HG03457 (cell line): ENCODE results near the gene ITCH.

Experiments
- ATAC-seq: cut with Tn5 transposase; IDR thresholded peaks from one replicate; pipeline ENCODE4 v1.9.1; 2021; ENCODE audit warnings: moderate number of reproducible peaks; ENCODE audit not compliant: unreplicated experiment

ITCH gene

DNA sequence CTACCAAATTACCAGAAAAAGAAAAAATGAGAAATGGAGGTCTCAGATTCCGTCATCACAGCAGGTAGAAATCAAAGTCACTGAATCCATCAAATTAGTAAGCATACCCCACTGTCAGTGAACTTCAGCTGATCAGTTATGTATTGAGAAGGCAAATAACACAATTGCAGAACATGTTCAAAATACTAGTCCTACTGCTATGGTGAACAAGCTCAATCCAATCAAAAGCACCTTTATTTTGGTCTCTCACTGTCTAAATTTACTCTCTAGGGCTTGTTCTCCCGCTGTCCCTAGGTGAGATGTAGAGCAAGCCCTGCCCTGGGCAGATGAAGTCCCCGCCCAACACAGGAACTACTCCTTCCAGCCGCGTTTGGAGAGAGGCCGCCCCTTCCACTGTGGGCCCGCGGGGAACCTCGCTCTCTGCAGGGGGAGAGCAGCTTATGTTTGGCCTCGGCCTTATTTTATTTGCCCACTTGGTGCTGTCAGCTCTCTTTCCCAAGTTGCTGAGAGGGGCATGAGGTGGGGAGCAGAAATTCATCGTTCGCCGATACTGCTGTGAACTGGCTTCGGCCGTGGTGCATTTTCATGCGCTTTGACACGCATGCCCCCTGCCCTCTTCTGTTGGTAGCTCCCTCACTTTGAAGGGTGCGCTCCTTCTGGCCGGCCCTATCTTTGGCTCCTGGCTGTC is 181.2 kb downstream of the ITCH start:
- ATAC-seq: no peak

DNA sequence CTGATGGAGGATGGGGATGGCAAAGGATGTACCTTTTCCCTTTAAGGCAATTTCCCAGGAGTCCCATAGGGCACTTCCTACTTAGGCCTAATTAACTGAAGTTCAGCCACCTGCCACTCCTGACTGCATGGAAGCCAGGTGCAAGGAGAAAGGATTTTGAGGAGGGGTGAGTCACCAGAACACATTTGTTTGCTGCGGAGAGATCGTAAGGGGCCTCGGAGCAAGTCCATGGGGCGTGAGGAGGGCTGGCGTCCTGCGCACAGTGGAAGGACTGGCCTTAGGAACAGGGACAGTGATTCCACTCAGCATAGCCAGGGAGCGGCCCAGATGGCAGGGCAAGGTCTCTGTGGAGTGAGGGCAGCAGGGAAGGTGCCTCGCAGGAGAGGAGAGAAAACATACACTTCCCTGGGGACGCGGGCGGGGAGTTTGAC is 183.7 kb downstream of the ITCH start:
- no peak for ATAC-seq

DNA sequence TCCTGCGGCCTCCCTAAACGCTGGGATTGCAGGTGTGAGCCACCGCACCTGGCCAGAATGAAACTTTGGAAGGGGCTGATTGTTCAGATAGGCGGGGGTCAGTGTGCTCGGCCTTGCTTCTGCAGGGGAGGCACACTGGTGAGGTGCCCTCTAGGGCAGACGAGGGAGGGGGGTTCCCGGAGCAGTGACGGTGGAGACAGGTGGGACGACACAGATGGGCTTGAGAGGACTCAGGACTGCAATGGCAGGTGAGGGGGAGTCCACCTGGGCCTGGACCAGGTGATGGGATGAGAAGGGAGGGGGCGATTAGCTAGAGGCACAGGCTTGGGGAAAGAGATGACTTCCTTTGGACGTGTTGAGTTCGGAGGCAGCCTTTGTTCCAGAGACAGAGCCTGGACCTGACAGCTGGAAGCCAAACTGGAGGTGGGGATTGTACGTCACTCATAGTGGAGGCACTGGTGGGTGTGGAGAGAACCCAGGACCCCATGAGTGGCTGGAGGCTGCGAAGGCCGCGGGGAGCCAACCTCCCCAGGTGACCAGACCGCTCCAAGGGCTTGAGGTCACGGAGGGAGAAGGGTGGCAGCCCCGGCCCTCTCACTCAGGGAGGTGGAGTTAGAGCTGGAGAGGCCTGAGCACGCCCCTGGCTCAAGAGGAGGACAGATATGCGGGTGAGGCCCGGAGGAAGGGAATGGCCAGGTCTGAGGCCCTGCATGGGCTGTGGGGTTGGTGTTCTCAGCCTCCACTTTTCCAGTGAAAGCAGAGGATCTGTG is 185.0 kb downstream of the ITCH start:
- no peak for ATAC-seq

DNA sequence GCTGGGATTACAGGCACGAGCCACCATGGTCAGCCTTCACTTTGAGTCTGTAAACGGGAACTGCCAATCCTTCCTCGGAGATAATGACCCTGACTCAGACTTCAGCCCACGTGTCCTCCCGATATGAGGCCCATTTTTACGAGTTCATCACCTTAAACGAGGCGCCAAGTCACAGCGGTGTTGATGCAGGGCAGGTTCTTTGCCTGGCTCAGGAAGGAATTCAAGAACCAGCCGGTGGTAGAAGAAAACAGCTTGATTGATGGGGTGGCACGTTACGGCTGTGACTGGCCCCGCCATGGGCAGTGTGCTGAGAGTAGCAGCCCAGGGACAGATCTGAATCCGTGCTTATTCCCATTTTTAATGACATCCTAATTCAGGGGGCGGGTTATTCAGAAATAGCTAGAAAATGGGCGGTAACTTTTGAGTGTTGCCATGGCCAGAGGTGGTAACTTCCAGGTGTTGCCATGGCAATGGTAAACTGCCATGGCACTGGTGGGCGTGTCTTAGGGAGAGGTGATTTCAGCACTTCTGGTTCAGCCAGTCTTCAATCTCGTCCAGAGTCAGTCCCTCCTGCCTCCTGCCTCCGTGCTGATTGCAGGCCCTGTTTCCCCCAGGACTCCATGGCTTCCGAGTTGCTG is 186.3 kb downstream of the ITCH start:
- ATAC-seq: no peak

DNA sequence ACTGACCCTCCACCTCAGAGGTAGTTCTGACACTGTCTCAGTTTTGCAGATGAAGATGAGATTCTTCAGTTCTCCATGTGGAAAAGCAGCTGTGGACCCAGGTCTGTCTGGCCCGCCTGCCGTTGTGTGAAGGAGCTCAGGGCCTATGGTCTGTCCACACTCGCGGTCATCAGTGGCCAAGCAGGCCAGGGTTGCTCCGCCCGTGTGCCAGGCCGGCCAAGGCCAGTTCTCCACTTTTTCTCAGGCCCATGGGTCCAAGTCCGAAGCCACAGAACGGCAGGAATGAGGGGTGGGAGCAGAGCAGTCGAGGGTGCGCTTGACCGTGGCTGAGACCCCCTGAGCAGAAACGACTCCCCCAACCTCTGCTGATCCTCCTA is 186.8 kb downstream of the ITCH start:
- ATAC-seq: no peak

DNA sequence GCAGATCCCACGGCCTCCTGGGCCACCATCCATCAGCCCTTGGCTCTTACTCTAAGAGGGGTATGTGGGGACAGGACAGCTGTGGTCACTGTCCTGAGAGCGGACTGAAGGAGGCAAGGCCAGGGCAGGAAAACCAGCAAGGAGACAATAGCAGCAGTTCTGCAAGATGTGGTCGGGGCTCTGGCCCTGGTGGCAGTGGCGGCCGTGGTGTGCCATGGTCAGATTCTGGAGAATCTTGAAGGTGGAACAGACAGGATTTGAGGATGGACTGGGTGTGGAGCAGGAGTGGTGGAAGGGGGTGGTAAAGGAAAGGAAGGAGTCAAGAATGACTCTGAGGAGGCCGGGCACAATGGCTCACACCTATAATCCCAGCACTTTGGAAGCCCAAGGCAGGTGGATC is 189.5 kb downstream of the ITCH start:
- no peak for ATAC-seq

DNA sequence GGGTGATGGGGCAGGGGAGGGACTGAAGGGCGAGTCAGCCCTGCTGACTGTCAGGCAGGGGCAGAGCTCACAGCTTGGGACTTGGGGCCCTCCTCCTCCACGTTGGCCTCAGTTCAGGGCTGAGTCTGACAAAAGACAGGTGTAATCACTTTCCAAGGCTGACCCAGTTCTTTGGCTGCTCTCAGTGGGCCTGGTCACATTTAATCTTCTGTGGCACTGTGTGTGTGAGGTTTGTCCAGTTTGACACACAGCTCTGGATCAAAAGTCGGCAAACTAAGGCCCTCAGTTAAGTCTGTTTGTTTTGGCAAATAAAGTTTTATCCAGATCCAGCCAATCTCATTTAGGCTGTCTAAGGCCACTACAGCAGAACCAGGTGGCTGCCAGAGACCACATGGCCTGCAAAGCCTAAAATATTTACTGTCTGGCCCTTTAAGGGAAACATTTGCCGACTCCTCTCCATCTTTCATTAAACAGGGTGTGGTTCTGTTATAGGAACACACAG is 190.3 kb downstream of the ITCH start:
- ATAC-seq: no peak

DNA sequence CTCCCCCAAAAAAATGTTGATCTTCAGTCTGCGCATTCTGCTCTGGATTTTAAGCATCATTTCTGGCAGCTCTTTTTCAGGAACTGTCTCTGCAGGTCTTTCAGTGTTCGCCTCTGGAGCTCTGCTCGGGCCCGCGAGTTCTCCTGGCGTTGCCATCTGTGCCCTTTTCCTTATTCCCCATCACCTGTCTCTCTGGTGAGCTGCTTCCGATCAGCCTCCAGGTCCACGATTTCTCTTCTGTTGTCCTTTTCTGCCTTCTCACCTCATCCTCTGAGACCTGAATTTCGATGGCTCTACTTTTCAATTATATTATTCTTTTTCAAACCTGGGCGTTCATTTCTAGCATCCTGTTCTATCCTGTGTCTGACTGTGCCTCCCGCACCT is 194.9 kb downstream of the ITCH start:
- no peak for ATAC-seq

DNA sequence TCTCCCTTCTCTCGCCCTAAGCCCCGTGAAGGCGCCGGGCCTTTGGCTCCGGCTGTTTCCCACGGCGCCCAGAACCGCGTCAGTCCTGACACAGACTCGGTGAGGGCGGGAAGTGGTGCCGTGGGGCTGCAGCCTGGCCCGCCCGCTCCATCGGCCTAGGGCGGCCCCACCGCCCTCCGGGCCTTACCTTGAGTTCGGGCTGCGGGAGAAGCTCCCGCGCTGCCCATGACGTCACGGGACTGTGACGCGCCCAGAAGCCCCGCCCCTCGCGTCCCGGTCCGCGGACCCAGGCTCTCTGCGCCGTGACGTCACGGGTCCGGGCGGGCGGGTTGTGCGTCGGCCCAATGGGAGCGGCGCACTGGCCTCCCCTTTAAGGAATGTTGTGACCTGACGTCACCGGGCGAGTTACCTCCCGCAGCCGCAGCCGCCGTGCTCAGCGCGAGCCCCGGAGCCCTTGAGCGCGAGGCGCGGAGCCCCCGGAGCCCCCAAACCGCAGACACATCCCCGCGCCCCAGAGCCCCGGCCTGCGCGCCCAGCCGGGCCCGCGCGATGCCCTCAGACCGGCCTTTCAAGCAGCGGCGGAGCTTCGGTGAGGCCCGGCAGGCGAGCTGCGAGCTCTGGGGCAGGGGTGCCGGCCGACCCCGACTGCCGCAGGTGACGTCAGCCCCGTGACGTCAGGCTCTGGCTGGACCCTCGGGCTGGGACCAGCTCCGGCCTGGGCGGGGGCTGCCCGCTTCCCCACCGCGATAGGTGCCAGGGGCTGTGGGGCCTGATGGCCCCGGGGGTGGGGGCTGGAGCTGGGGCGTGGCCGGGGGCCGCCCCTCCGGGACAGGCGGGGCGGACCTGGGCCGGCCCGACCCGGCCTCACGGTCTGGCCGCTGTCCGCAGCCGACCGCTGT is 195.5 kb downstream of the ITCH start, which contains the start of gene MAP1LC3A:
MAP1LC3A (plus strand) TSS at position 399 of the 899 bp plus-strand sequence; CDS start at position 550, 151 bp downstream.
- ATAC-seq: peak; percentile 56

DNA sequence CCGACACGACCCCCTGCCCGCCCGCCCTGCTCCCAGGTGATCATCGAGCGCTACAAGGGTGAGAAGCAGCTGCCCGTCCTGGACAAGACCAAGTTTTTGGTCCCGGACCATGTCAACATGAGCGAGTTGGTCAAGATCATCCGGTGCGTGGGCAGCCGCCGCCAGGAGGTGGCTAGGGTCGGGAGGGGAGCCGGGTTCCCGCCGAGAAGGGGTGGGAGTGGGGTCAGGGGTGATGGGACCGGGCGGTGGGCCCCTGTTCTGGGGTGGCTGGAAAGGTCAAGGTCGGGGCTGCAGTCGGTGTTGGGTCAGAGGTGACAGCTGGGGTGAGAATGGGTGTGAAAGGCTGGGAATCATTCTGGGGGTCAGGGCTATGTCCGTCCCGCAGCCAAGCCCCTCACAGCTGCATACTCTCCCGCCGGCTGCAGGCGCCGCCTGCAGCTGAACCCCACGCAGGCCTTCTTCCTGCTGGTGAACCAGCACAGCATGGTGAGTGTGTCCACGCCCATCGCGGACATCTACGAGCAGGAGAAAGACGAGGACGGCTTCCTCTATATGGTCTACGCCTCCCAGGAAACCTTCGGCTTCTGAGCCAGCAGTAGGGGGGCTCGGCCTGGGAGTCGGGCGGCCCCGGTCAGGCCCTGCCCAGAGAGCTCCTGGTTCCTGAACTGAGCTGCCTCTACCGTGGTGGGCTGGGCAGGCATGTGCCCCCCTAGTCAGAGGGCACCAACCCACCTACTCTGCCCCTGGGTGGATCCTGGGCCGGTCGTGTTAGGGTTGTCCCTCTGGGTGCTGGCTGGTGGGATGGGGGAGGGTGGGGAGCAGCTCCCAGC is 196.5 kb downstream of the ITCH start:
- ATAC-seq: no peak

DNA sequence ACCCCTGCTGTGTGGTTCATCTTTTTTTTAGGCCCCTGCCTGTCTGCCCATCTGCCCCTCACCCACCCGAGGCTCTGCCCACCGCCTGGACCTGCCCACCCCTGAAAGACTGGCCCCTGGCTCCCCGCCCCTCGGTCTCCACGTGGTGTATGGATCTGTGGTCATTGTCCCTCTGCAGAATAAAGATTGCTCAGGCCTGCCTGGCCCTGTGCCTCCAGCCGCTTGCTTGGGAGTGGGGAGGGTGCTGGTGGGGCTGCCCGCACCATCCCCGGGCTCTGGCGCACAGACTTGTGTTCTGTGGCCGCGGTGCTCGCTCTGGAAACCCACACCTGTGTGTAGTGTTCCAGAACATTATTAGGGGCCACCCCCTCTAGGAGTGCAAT is 197.1 kb downstream of the ITCH start:
- no peak for ATAC-seq

DNA sequence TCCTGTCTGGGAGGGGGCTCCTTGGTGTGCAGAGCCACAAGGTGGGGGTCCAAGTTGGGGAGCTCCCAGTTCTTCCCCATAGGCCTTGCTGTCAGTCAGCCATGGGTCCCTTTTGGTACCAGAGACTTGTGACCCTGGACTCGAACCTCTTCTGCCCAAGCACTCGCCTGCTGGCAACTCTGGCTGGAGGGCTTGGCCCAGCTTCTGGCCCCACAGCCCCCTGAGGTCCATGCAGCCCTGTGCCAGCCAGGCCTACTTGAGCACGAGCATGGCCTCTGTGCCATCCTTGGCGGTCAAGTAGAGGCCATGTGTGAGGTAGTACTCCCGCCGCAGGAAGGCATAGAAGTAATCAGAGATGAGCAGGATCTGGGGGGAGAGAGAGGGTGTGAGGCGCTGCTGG is 197.5 kb downstream of the ITCH start:
- ATAC-seq: no peak
